Liver (tissue), 9 donors: ENCODE data around the gene SOX8. TPM values are rescaled to one million over a fixed set of nuclear protein-coding genes. Genes with fewer than 3 reads are reported as not detected.
"Not testable (repeated sequence)": the region's sequence is repeated elsewhere in the genome, so short reads cannot be mapped to it uniquely, and the experiment has no call there.

Experiments used
- DNase-seq: peaks from one replicate; pipeline ENCODE4 v3.0.0-alpha.2; 2017; ENCODE audit warnings: low spot score
- H3K27ac ChIP-seq, 2 donors: one replicate each; pipeline ENCODE4 v1.7.0; 2013; ENCODE audit warnings: inconsistent platforms in 2 of 2, low read length in 2 of 2, control low read depth in 1 of 2, low read depth in 1 of 2, mild to moderate bottlenecking in 1 of 2
- H3K27me3 ChIP-seq, 4 donors: one replicate each; pipeline versions ENCODE4 v1.6.1 to v1.7.0; 2013; ENCODE audit warnings: low read length in 3 of 4, inconsistent platforms in 1 of 4, mild to moderate bottlenecking in 1 of 4, moderate library complexity in 1 of 4; ENCODE audit not compliant: control insufficient read depth in 4 of 4, insufficient read depth in 4 of 4
- H3K36me3 ChIP-seq, 4 donors: one replicate each; pipeline versions ENCODE4 v1.6.1 to v1.7.0; 2013; ENCODE audit warnings: low read length in 3 of 4, mild to moderate bottlenecking in 3 of 4, low read depth in 1 of 4, moderate library complexity in 1 of 4; ENCODE audit not compliant: control insufficient read depth in 4 of 4, insufficient read depth in 3 of 4
- H3K4me1 ChIP-seq, 4 donors: one replicate each; pipeline versions ENCODE4 v1.6.1 to v1.7.0; 2013; ENCODE audit warnings: low read length in 3 of 4, mild to moderate bottlenecking in 3 of 4, moderate library complexity in 1 of 4; ENCODE audit not compliant: control insufficient read depth in 4 of 4, insufficient read depth in 4 of 4
- H3K4me3 ChIP-seq, 3 donors: one replicate each; pipeline versions ENCODE4 v1.6.1 to v1.7.0; 2013; ENCODE audit warnings: low read length in 3 of 3, control low read depth in 1 of 3, low read depth in 1 of 3, mild to moderate bottlenecking in 1 of 3
- H3K9ac ChIP-seq, 2 donors: one replicate each; pipeline ENCODE4 v1.7.0; 2013; ENCODE audit warnings: low read length in 2 of 2, mild to moderate bottlenecking in 2 of 2, moderate library complexity in 2 of 2, control low read depth in 1 of 2, low read depth in 1 of 2
- H3K9me3 ChIP-seq, 4 donors: one replicate each; pipeline versions ENCODE4 v1.6.1 to v1.7.0; 2013; ENCODE audit warnings: low read length in 3 of 4; ENCODE audit not compliant: control insufficient read depth in 4 of 4
- ATF3 ChIP-seq: IDR thresholded peaks from 2 replicates; pipeline ENCODE4 v1.6.1; 2016; ENCODE audit warnings: antibody characterized with exemption
- CTCF ChIP-seq: fragments of 150-350 bp; IDR thresholded peaks from 2 replicates; pipeline ENCODE4 v1.5.1; 2017; ENCODE audit warnings: improper control_type of control experiment, low read depth, low read length; ENCODE audit not compliant: missing input control
- EGR1 ChIP-seq, 2 donors: IDR thresholded peaks; 2 replicates each; pipeline ENCODE4 v1.6.1; 2016 to 2018; ENCODE audit warnings: antibody characterized with exemption in 2 of 2, low read depth in 2 of 2
- FOXA1 ChIP-seq: IDR thresholded peaks from 2 replicates; pipeline ENCODE4 v1.6.1; 2016; ENCODE audit warnings: antibody characterized with exemption
- FOXA2 ChIP-seq: IDR thresholded peaks from 2 replicates; pipeline ENCODE4 v1.6.1; 2016; ENCODE audit warnings: antibody characterized with exemption
- GABPA ChIP-seq, 2 donors: IDR thresholded peaks in 1 of 2; conservative IDR thresholded peaks in 1 of 2; 2 replicates each; pipeline ENCODE4 v1.6.1; 2016; ENCODE audit warnings: antibody characterized with exemption in 2 of 2, mild to moderate bottlenecking in 1 of 2, moderate library complexity in 1 of 2
- HNF4A ChIP-seq, 2 donors: conservative IDR thresholded peaks; 2 replicates each; pipeline ENCODE4 v1.6.1; 2016; ENCODE audit warnings: antibody characterized with exemption in 2 of 2, mild to moderate bottlenecking in 2 of 2
- HNF4G ChIP-seq: IDR thresholded peaks from 2 replicates; pipeline ENCODE4 v1.6.1; 2016; ENCODE audit warnings: antibody characterized with exemption
- JUND ChIP-seq, 2 donors: IDR thresholded peaks; 2 replicates each; pipeline ENCODE4 v1.6.1; 2016; ENCODE audit warnings: antibody characterized with exemption in 2 of 2
- MAX ChIP-seq: IDR thresholded peaks from 2 replicates; pipeline ENCODE4 v1.6.1; 2016; ENCODE audit warnings: antibody characterized with exemption
- NR2F2 ChIP-seq: IDR thresholded peaks from 2 replicates; pipeline ENCODE4 v1.6.1; 2016; ENCODE audit warnings: antibody characterized with exemption
- RAD21 ChIP-seq, 2 donors: IDR thresholded peaks; 2 replicates each; pipeline ENCODE4 v1.6.1; 2016; ENCODE audit warnings: antibody characterized with exemption in 2 of 2, mild to moderate bottlenecking in 2 of 2
- REST ChIP-seq: IDR thresholded peaks from 2 replicates; pipeline ENCODE4 v1.6.1; 2016; ENCODE audit warnings: antibody characterized with exemption, mild to moderate bottlenecking
- RXRA ChIP-seq, 2 donors: IDR thresholded peaks; 2 replicates each; pipeline ENCODE4 v1.6.1; 2017 to 2018; ENCODE audit warnings: antibody characterized with exemption in 2 of 2, mild to moderate bottlenecking in 1 of 2
- SP1 ChIP-seq: IDR thresholded peaks from 2 replicates; pipeline ENCODE4 v1.6.1; 2018; ENCODE audit warnings: antibody characterized with exemption, mild to moderate bottlenecking
- ZBTB33 ChIP-seq: IDR thresholded peaks from 2 replicates; pipeline ENCODE4 v1.6.1; 2016; ENCODE audit warnings: antibody characterized with exemption
- WGBS: extraction: QIAGEN DNeasy Blood & Tissue Kit; methylation state at CpG from one replicate; pipeline ENCODE4 v1.1.7; 2013; 5-methylcytosine and 5-hydroxymethylcytosine counted together
- polyA plus RNA-seq, 2 donors: library from polyadenylated mRNA; stranded (reverse) in 1 of 2; unstranded in 1 of 2; fragments of 200-250 nt in 1 of 2; fragments of >200 nt in 1 of 2; fragmentation: Nextera tagmentation in 1 of 2; extraction: Ambion mirVana in 1 of 2; gene quantifications; one replicate each; pipeline versions ENCODE4 v1.2.1 to v1.2.3, GENCODE V29; 2013 to 2015
- total RNA-seq, 2 donors: library from RNA; depleted of rRNA; stranded (reverse); fragments of >200 nt; gene quantifications; one replicate each; pipeline ENCODE4 v1.2.3, GENCODE V29; 2014
- donor health status: healthy.
- donor health status: healthy.
- donor health status: healthy.
- donor health status: healthy.
- donor health status: healthy.

The SOX8 gene
- total and polyA plus RNA-seq, 4 donors = 0.05 to 0.33 (median 0.17) TPM; not detected in 1

- TF ChIP-seq HNF4G (no peak), NR2F2 (no peak), RAD21 (IDR thresholded peaks at IDR 0.05) (no peak), FOXA2 (no peak), HNF4A (conservative IDR thresholded peaks at IDR 0.05) (no peak)
Measured at GRCh38 chr16:1022466-1022865, 40.9 kb downstream of the SOX8 start (continued).

GRCh38 chr16:1024138-1024537 lies 42.6 kb downstream of the SOX8 start:
- Histone ChIP-seq H3K4me1 (no peaks in the 10 kb centered on the region), H3K4me3 (no peak overlapping the region), H3K27ac (no peak overlapping the region), H3K27me3 (peaks cover 0 to 8% (median 2%) of the 10 kb centered on the region in 4 donors), H3K9me3 (no peaks in the 10 kb centered on the region), H3K9ac (no peak overlapping the region), H3K36me3 (no peaks in the 10 kb centered on the region)
- 61% methylated on average over 20 of the region's 20 CpGs for WGBS
- no peak for TF ChIP-seq EGR1 (IDR thresholded peaks at IDR 0.05; ENCODE audit: low read depth in 2 of 2)
- TF ChIP-seq SP1 = no peak
- no peak for TF ChIP-seq NR2F2
- TF ChIP-seq ZBTB33 = no peak
- no peak for TF ChIP-seq FOXA1
- TF ChIP-seq ATF3 = no peak
- TF ChIP-seq JUND (IDR thresholded peaks at IDR 0.05) = no peak
- no peak for TF ChIP-seq RAD21 (IDR thresholded peaks at IDR 0.05)
- no peak for TF ChIP-seq GABPA (IDR thresholded peaks at IDR 0.05 in 1 of 2, conservative IDR thresholded peaks at IDR 0.05 in 1 of 2)
- TF ChIP-seq FOXA2 = no peak
- TF ChIP-seq REST = no peak
- TF ChIP-seq RXRA (IDR thresholded peaks at IDR 0.05) = no peak
- TF ChIP-seq HNF4G = no peak
- no peak for TF ChIP-seq MAX
- TF ChIP-seq CTCF = no peak
- DNase-seq = no peak

GRCh38 chr16:1025183-1025809 lies 43.7 kb downstream of the SOX8 start:
- 67% methylated on average over 24 of the region's 24 CpGs for WGBS
- H3K4me3 ChIP-seq, H3K4me1 ChIP-seq, H3K27ac ChIP-seq, H3K9ac ChIP-seq, H3K27me3 ChIP-seq, H3K36me3 ChIP-seq, DNase-seq, H3K9me3 ChIP-seq: not testable (repeated sequence)
